K562 (cell line): ENCODE data around the gene PRR29. TPM values are rescaled to one million over a fixed set of nuclear protein-coding genes. Genes with fewer than 3 reads are reported as not detected.

ENCODE experiments used
- ATAC-seq: fragments of 200-7000 bp; cut with Tn5 transposase; 3 replicates; pipeline ENCODE4 v1.9.1; 2020; ENCODE audit warnings: moderate library complexity
- BruUV-seq: library from RNA; stranded (reverse); fragments of 400-500 nt; replicated peaks from 2 replicates; lab custom pipeline; 2021; lab: Mats Ljungman, UMichigan
- CTCF ChIA-PET: fragments of 300-600 bp; formaldehyde crosslinking; extraction: SDS; loops from one replicate; lab custom pipeline; 2021; ENCODE audit warnings: low intra/inter-chr PET ratio; lab: Yijun Ruan, JAX
- POLR2A ChIA-PET: fragments of 300-600, 350-650 bp; sonication (Branson Sonifier 250); formaldehyde crosslinking; extraction: SDS; loops from one replicate; lab custom pipeline; 2021; ENCODE audit warnings: antibody characterized with exemption, inconsistent platforms; lab: Yijun Ruan, JAX
- DNase-seq, 4 experiments: peaks; one replicate each; pipeline versions ENCODE4 v3.0.0 to v3.0.0-alpha.2; 2011 to 2018; ENCODE audit warnings: low spot score in 3 of 4, mixed read lengths in 3 of 4; ENCODE audit errors: extremely low read depth in 1 of 4
- FAIRE-seq: peaks from 2 replicates; lab custom pipeline; 2011; peaks lifted over from hg19 to GRCh38; lab: Jason Lieb, UNC
- H2AFZ ChIP-seq: 2 replicates; pipeline ENCODE4 v1.6.0; 2011; ENCODE audit warnings: low read depth, low read length, control low read depth, inconsistent platforms
- H3K27ac ChIP-seq: fragments of 200-600 bp; 3 replicates; pipeline ENCODE4 v1.8.0; 2011; ENCODE audit warnings: low read depth, mild to moderate bottlenecking, control low read depth, inconsistent platforms, low read length, moderate library complexity, mixed read lengths; ENCODE audit errors: extremely low read depth
- H3K27me3 ChIP-seq, 2 experiments: fragments of 300-600 bp in 1 of 2; 2 replicates in 1 of 2; 3 replicates in 1 of 2; pipeline versions ENCODE4 v1.6.0 to v1.8.0; 2011; ENCODE audit warnings: inconsistent platforms in 2 of 2, low read length in 2 of 2, mild to moderate bottlenecking in 1 of 2, mixed read lengths in 1 of 2, moderate library complexity in 1 of 2; ENCODE audit not compliant: control insufficient read depth in 2 of 2, insufficient read depth in 2 of 2
- H3K36me3 ChIP-seq: fragments of 300-600 bp; 3 replicates; pipeline ENCODE4 v1.8.0; 2011; ENCODE audit warnings: mild to moderate bottlenecking, low read length, inconsistent platforms; ENCODE audit not compliant: control insufficient read depth, insufficient read depth
- H3K4me1 ChIP-seq, 2 experiments: fragments of 200-600 bp in 1 of 2; replicated peaks in 1 of 2; 2 replicates in 1 of 2; 3 replicates in 1 of 2; pipeline versions ENCODE4 v1.5.1 to v1.8.0; 2011; ENCODE audit warnings: inconsistent platforms in 2 of 2, low read length in 2 of 2, mild to moderate bottlenecking in 1 of 2, mixed read lengths in 1 of 2, moderate library complexity in 1 of 2; ENCODE audit not compliant: control insufficient read depth in 2 of 2, insufficient read depth in 2 of 2
- H3K4me2 ChIP-seq: 2 replicates; pipeline ENCODE4 v1.6.1; 2011; ENCODE audit warnings: low read length, control low read depth, inconsistent platforms, mixed read lengths; ENCODE audit not compliant: insufficient read depth
- H3K4me3 ChIP-seq: fragments of 200-600 bp; sonication (generic), shearing (Covaris generic); 2 replicates; pipeline ENCODE4 v1.5.1; 2016; ENCODE audit warnings: control low read depth, inconsistent platforms
- H3K79me2 ChIP-seq: fragments of 200-600 bp; 3 replicates; pipeline ENCODE4 v1.8.0; 2011; ENCODE audit warnings: low read length, inconsistent platforms; ENCODE audit not compliant: control insufficient read depth, insufficient read depth
- H3K9ac ChIP-seq, 2 experiments: 2 replicates each; pipeline versions ENCODE4 v1.6.0 to v1.6.1; 2011; ENCODE audit warnings: low read depth in 2 of 2, low read length in 2 of 2, control low read depth in 1 of 2, inconsistent platforms in 1 of 2, mild to moderate bottlenecking in 1 of 2, mixed read lengths in 1 of 2; ENCODE audit not compliant: insufficient read depth in 1 of 2
- H3K9me1 ChIP-seq: one replicate; pipeline ENCODE4 v1.6.0; 2011; ENCODE audit warnings: inconsistent platforms, mild to moderate bottlenecking, low read length, moderate library complexity; ENCODE audit not compliant: control insufficient read depth, insufficient read depth
- H3K9me3 ChIP-seq: replicated peaks from 2 replicates; pipeline ENCODE4 v1.5.1; 2011; ENCODE audit warnings: low read depth, low read length, inconsistent platforms; ENCODE audit not compliant: control insufficient read depth, insufficient read depth
- H4K20me1 ChIP-seq: replicated peaks from 2 replicates; pipeline ENCODE4 v1.6.1; 2011; ENCODE audit warnings: low read length, inconsistent platforms, mixed read lengths; ENCODE audit not compliant: control insufficient read depth, insufficient read depth
- BCLAF1 ChIP-seq, 2 experiments: fragments of 450-650 bp in 1 of 2; IDR thresholded peaks; 2 replicates each; pipeline ENCODE4 v1.6.1; 2011 to 2017; ENCODE audit warnings: low read depth in 2 of 2, antibody characterized with exemption in 1 of 2, borderline replicate concordance in 1 of 2, low read length in 1 of 2, mild to moderate bottlenecking in 1 of 2, mixed read lengths in 1 of 2; ENCODE audit not compliant: control insufficient read depth in 1 of 2
- ETV6 ChIP-seq, 3 experiments: fragments of 150-350 bp in 1 of 3; sonication (generic) in 1 of 3; formaldehyde crosslinking in 1 of 3; IDR thresholded peaks; 2 replicates each; pipeline versions ENCODE4 v1.6.1 to v1.8.0; 2014 to 2022; ENCODE audit warnings: borderline replicate concordance in 2 of 3, low read depth in 2 of 3, antibody characterized with exemption in 1 of 3, low read length in 1 of 3, mild to moderate bottlenecking in 1 of 3, missing genetic modification reagents in 1 of 3
- FOXP1 ChIP-seq: sonication (generic); formaldehyde crosslinking; IDR thresholded peaks from 2 replicates; pipeline ENCODE4 v1.8.0; 2022; ENCODE audit warnings: mild to moderate bottlenecking, missing genetic modification reagents
- HINFP ChIP-seq: fragments of 450-650 bp; conservative IDR thresholded peaks from 2 replicates; pipeline ENCODE4 v1.6.1; 2016; ENCODE audit warnings: missing genetic modification characterization, low read depth, mild to moderate bottlenecking, control low read depth, missing compliant biosample characterization
- KAT7 ChIP-seq: sonication (generic); formaldehyde crosslinking; IDR thresholded peaks from 2 replicates; pipeline ENCODE4 v1.8.0; 2022; ENCODE audit warnings: missing genetic modification reagents, mild to moderate bottlenecking, borderline replicate concordance
- MYBL2 ChIP-seq, 2 experiments: fragments of 450-650 bp in 1 of 2; sonication (generic) in 1 of 2; formaldehyde crosslinking in 1 of 2; IDR thresholded peaks; 2 replicates each; pipeline versions ENCODE4 v1.6.1 to v1.8.1; 2017 to 2022; ENCODE audit warnings: borderline replicate concordance in 1 of 2, inconsistent platforms in 1 of 2, low read depth in 1 of 2, mild to moderate bottlenecking in 1 of 2, missing genetic modification reagents in 1 of 2, moderate library complexity in 1 of 2
- NR3C1 ChIP-seq: sonication (generic); formaldehyde crosslinking; IDR thresholded peaks from 2 replicates; pipeline ENCODE4 v1.8.1; 2022; ENCODE audit warnings: missing genetic modification reagents
- PHF20 ChIP-seq: fragments of 450-650 bp; IDR thresholded peaks from 2 replicates; pipeline ENCODE4 v1.6.1; 2018; ENCODE audit not compliant: partially characterized antibody
- RFX5 ChIP-seq: IDR thresholded peaks from 2 replicates; pipeline ENCODE4 v1.6.1; 2011; ENCODE audit warnings: low read depth, mild to moderate bottlenecking, improper control_type of control experiment, low read length
- ZNF174 ChIP-seq: fragments of 250-450 bp; sonication (Bioruptor Pico); IDR thresholded peaks from 2 replicates; pipeline ENCODE4 v1.4.0; 2020; ENCODE audit warnings: mild to moderate bottlenecking
- WGBS: fragments of 100-300 bp; shearing (Covaris generic); methylation state at CpG from one replicate; pipeline ENCODE4 v1.1.6; 2016; ENCODE audit warnings: low coverage, mixed read lengths; ENCODE audit not compliant: insufficient coverage; ENCODE audit errors: missing lambda C conversion rate; 5-methylcytosine and 5-hydroxymethylcytosine counted together
- in situ Hi-C: fragments of 300-500 bp; cut with MboI; formaldehyde crosslinking; loops from 4 replicates; pipeline ENCODE4 v1.15.0; 2018; ENCODE audit warnings: inconsistent platforms, mixed read lengths
- intact Hi-C: fragments of 100-400 bp; cut with micrococcal nuclease; formaldehyde crosslinking; loops from 2 replicates; pipeline ENCODE4 v1.14.2; 2022
- polyA plus RNA-seq, 8 experiments: library from polyadenylated mRNA; depleted of rRNA in 4 of 8; stranded (reverse) in 5 of 8; unstranded in 3 of 8; fragments of >200 nt; fragmentation: Nextera tagmentation in 2 of 8; fragmentation: Illumina TruSeq in 1 of 8; extraction: Ambion mirVana in 2 of 8; extraction: Trizol in 1 of 8; gene quantifications; 2 replicates each; pipeline versions ENCODE4 v1.2.1 to v1.2.3, GENCODE V29; 2011 to 2014; ENCODE audit warnings: inconsistent platforms in 1 of 8, missing spikeins in 1 of 8
- total RNA-seq, 7 experiments: library from RNA; depleted of rRNA in 6 of 7; stranded (reverse); fragments of >200 nt in 6 of 7; fragmentation: Illumina TruSeq in 2 of 7; extraction: Trizol in 2 of 7; gene quantifications; 2 replicates each; pipeline versions ENCODE4 v1.2.1 to v1.2.3, GENCODE V29; 2011 to 2021; ENCODE audit warnings: low replicate concordance in 1 of 7
- TF ChIP-seq, protein P1 (sequence below): fragments of 450-650 bp; formaldehyde crosslinking; IDR thresholded peaks from 2 replicates; pipeline ENCODE4 v1.4.0; 2022; ENCODE audit warnings: missing genetic modification characterization
- TF ChIP-seq, protein P2 (sequence below), 2 experiments: fragments of 250-450 bp in 1 of 2; fragments of 450-650 bp in 1 of 2; sonication (Bioruptor Pico) in 1 of 2; IDR thresholded peaks; 2 replicates each; pipeline versions ENCODE4 v1.6.1 to v1.8.0; 2016 to 2021; ENCODE audit warnings: mild to moderate bottlenecking in 2 of 2, moderate library complexity in 2 of 2, missing compliant biosample characterization in 1 of 2, missing genetic modification characterization in 1 of 2

Gene PRR29
- total and polyA plus RNA-seq, 9 of the 15 experiments (the other 6 are each of a cell fraction or from before 2014, with no cell fraction given), result 0.08 to 0.58 (median 0.15) TPM; not detected in 5

- no peaks in the 10 kb centered on the region for H3K9me1 ChIP-seq
- WGBS, result 68% methylated on average over 12 of the region's 13 CpGs
- no peak for TF ChIP-seq ZNF174 (CRISPR knock-in tag)
- no peak for TF ChIP-seq FOXP1 (CRISPR knock-in tag)
- TF ChIP-seq NR3C1 (CRISPR knock-in tag), result no peak
- TF ChIP-seq BCLAF1 (IDR thresholded peaks at IDR 0.05; ENCODE audit: borderline replicate concordance in 1 of 2, control insufficient read depth in 1 of 2, low read depth in 2 of 2, low read length in 1 of 2), result no peak
- TF ChIP-seq MYBL2 (IDR thresholded peaks at IDR 0.05; ENCODE audit: low read depth), result no peak
- no peak for TF ChIP-seq MYBL2 (CRISPR knock-in tag; IDR thresholded peaks at IDR 0.05; ENCODE audit: borderline replicate concordance)
- no peak for TF ChIP-seq ETV6 (IDR thresholded peaks at IDR 0.05; ENCODE audit: borderline replicate concordance in 1 of 2, low read depth in 2 of 2, low read length in 1 of 2)
- TF ChIP-seq ETV6 (CRISPR knock-in tag; IDR thresholded peaks at IDR 0.05; ENCODE audit: borderline replicate concordance), result no peak
- TF ChIP-seq, protein P1, sequence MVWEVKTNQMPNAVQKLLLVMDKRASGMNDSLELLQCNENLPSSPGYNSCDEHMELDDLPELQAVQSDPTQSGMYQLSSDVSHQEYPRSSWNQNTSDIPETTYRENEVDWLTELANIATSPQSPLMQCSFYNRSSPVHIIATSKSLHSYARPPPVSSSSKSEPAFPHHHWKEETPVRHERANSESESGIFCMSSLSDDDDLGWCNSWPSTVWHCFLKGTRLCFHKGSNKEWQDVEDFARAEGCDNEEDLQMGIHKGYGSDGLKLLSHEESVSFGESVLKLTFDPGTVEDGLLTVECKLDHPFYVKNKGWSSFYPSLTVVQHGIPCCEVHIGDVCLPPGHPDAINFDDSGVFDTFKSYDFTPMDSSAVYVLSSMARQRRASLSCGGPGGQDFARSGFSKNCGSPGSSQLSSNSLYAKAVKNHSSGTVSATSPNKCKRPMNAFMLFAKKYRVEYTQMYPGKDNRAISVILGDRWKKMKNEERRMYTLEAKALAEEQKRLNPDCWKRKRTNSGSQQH (CRISPR knock-in tag), result no peak
- no peak for TF ChIP-seq HINFP (tag)
- TF ChIP-seq PHF20, result no peak
- no peak for TF ChIP-seq KAT7 (CRISPR knock-in tag)
- TF ChIP-seq, protein P2, sequence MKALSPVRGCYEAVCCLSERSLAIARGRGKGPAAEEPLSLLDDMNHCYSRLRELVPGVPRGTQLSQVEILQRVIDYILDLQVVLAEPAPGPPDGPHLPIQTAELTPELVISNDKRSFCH (CRISPR knock-in tag; IDR thresholded peaks at IDR 0.05), result no peak
- TF ChIP-seq, protein P2 (tag; IDR thresholded peaks at IDR 0.05), result no peak
- no peak for TF ChIP-seq RFX5
- TF ChIP-seq, all 486 proteins: peak for 0
- Histone ChIP-seq H3K4me3 (no peak overlapping the region), H3K4me1 (no peaks in the 10 kb centered on the region; a peak in 1 of 5 replicates), H3K4me2 (no peak overlapping the region), H3K79me2 (no peaks in the 10 kb centered on the region), H4K20me1 (no peaks in the 10 kb centered on the region), H3K36me3 (peaks cover 56% of the 10 kb centered on the region; the same call in 2 of the 3 replicates), H3K27me3 (no peaks in the 10 kb centered on the region), H3K9me3 (no peaks in the 10 kb centered on the region), H2AFZ (no peak overlapping the region), H3K27ac (no peak overlapping the region), H3K9ac (no peak overlapping the region)
- DNase-seq, result no peak
- in situ Hi-C loops (no loop called here), intact Hi-C loops (no loop called here)
- CTCF ChIA-PET, result no interaction called here
- POLR2A ChIA-PET, result interaction anchor here (0.9 kb wide), 1 partner anchor 9 kb away, joined by 3 read pairs; no protein-coding TSS in a partner anchor
- BruUV-seq, result no TSS peak
- no peak for FAIRE-seq
- no peak for ATAC-seq
Measured at GRCh38 chr17:64045176-64045575, 47.0 kb downstream of the PRR29 start.
